ENCODE measurements around the gene ANKRD13D. TPM values are rescaled to one million over a fixed set of nuclear protein-coding genes. Genes with fewer than 3 reads are reported as not detected.
A peak's percentile ranks its signal among the peaks of the same experiment; 100 is the strongest.
"Not testable (repeated sequence)": the region's sequence is repeated elsewhere in the genome, so short reads cannot be mapped to it uniquely, and the experiment has no call there.

ANKRD13D gene
- total RNA-seq, 4 donors from 2014 or later: 7.4 to 63.7 (median 22.5) TPM

DNA sequence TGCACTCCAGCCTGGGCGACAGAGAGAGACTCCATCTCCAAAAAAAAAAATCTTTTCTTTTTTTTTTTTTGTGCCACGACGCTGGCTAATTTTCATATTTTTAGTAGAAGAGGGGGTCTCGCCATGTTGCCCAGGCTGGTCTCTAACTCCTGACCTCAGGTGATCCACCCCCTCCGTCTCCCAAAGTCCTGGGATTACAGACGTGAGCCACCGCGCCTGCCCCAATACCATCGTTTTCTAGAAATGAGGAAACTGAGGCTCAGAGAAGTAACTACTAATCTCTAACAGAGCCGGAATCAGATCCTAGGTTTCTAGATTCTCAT, 27.7 kb downstream of the ANKRD13D start:
- H3K4me1 ChIP-seq: peaks cover 0 to 6% of the 10 kb centered on the region in 2 donors
- H3K27ac ChIP-seq: peak overlapping the region; percentile 91 to 99
- no peaks in the 10 kb centered on the region for H3K27me3 ChIP-seq
- intact Hi-C loops (cut with DNase I; ENCODE audit: low total_unique reads): loop anchor here (5.0 kb wide), 1 partner anchor 50 kb away; the partner anchor contains the start of gene GRK2
- no peaks in the 10 kb centered on the region for H3K9me3 ChIP-seq
- TF ChIP-seq, protein P1, sequence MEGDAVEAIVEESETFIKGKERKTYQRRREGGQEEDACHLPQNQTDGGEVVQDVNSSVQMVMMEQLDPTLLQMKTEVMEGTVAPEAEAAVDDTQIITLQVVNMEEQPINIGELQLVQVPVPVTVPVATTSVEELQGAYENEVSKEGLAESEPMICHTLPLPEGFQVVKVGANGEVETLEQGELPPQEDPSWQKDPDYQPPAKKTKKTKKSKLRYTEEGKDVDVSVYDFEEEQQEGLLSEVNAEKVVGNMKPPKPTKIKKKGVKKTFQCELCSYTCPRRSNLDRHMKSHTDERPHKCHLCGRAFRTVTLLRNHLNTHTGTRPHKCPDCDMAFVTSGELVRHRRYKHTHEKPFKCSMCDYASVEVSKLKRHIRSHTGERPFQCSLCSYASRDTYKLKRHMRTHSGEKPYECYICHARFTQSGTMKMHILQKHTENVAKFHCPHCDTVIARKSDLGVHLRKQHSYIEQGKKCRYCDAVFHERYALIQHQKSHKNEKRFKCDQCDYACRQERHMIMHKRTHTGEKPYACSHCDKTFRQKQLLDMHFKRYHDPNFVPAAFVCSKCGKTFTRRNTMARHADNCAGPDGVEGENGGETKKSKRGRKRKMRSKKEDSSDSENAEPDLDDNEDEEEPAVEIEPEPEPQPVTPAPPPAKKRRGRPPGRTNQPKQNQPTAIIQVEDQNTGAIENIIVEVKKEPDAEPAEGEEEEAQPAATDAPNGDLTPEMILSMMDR (IDR thresholded peaks at IDR 0.05): no peak
- TF ChIP-seq POLR2A (IDR thresholded peaks at IDR 0.05): no peak
- H3K36me3 ChIP-seq: no peaks in the 10 kb centered on the region
- DNase-seq: no peak
- peak overlapping the region; percentile 57 to 89 for H3K4me3 ChIP-seq

DNA sequence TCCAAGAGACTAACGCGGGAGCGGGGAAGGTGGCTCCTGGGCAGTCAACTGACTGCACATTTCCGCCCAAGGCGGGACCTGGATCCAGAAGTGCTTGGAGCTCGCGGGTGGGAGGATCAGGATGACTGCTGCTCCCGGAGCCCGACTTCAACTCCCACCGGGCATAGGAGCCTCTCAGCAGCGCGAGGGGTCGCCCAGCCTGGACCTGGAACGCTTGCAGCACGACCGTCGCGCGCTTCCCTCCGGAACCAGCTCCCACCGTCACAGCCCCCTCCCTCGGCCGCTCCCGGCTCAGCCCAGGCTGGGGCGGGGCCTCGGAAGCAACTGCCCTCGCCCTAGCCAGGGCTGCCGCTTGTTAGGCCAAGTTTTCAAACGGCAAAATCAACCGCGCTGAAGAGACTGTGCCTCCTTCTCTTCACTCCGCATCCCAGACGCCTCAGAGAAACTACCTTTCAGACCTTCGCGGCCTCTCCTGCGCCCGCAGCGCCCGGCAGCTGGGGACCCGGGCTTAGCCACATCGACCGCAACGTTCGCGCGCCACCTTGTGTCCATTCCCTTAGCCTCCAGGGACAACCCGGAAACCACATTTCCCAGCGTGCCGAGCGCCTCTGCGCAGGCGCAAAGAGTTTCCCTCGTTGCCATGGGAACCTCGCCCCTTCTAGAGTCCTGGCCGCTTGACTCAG, 28.2 kb downstream of the ANKRD13D start:
- peak; percentile 9 to 51 for TF ChIP-seq POLR2A (IDR thresholded peaks at IDR 0.05)
- TF ChIP-seq, protein P1 (IDR thresholded peaks at IDR 0.05): peak; percentile 98 to 100 (median 99)
- peaks cover 0 to 6% of the 10 kb centered on the region in 2 donors for H3K4me1 ChIP-seq
- H3K27ac ChIP-seq: peak overlapping the region; percentile 91 to 99
- no peaks in the 10 kb centered on the region for H3K9me3 ChIP-seq
- H3K27me3 ChIP-seq: no peaks in the 10 kb centered on the region
- intact Hi-C loops (cut with DNase I; ENCODE audit: low total_unique reads): loop anchor here (5.0 kb wide), 1 partner anchor 50 kb away; the partner anchor contains the start of gene GRK2
- no peaks in the 10 kb centered on the region for H3K36me3 ChIP-seq
- peak; percentile 96 to 97 for DNase-seq
- H3K4me3 ChIP-seq: peak overlapping the region; percentile 57 to 89

DNA sequence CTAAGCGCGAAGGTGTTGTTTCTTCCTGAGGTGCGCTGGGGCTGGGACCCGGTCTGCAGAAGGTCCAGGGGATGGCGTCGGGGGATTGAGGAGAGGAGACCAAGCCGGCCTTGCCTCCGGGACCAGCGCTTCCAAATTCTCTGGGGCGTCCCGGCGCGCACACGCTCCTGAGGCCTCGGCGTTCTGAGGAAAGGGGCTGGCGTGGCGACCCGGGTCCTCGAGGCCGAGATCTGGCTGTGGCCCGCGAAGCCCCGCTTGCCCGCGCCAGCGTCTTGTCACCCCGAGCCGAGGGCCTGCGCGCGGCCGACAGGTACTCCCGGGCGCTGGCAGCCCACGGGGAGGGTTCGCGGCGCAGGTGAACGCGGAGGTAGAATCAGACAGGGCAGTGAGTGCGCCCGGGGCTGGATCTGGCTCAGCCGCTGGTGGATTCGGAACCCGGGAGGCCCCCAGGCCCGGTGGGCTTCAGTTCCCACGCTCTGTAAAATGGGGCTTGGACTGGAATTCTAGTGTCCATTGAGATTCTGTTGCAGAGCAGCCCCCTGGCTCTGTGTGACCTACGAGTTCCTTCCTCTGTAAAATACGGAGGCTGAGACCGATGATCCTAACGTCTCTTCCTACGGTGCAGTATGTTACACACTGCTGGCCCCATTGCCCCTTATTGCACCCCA, 28.9 kb downstream of the ANKRD13D start:
- Histone ChIP-seq H3K9me3 (no peaks in the 10 kb centered on the region), H3K4me1 (peaks cover 0 to 6% of the 10 kb centered on the region in 2 donors), H3K27ac (peak overlapping the region; percentile 91 to 99), H3K36me3 (no peaks in the 10 kb centered on the region), H3K27me3 (no peaks in the 10 kb centered on the region), H3K4me3 (peak overlapping the region; percentile 57 to 89)
- no peak for DNase-seq
- intact Hi-C loops (cut with DNase I; ENCODE audit: low total_unique reads): loop anchor here (5.0 kb wide), 1 partner anchor 51 kb away; the partner anchor contains the start of gene GRK2
- TF ChIP-seq, protein P1 (IDR thresholded peaks at IDR 0.05): no peak
- TF ChIP-seq POLR2A (IDR thresholded peaks at IDR 0.05): peak in 1 of 2 donors; percentile 6

DNA sequence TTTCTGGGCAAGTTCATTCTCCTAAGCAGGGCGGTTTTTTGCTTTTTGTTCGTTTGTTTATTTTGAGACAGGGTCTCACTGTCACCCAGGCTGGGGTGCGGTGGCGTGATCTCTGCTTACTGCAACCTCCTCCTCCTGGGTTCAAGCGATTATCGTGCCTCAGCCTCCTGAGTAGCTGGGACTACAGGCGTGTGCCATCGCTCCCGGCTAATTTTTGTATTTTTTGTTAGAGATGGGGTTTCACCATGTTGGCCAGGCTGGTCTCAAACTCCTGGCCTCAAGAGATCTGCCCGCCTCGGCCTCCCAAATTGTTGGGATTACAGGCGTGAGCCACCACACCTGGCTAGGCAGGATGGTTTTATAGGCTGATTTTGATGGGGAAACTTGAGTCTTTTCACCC, 29.8 kb downstream of the ANKRD13D start:
- peak overlapping the region; percentile 57 to 89 for H3K4me3 ChIP-seq

DNA sequence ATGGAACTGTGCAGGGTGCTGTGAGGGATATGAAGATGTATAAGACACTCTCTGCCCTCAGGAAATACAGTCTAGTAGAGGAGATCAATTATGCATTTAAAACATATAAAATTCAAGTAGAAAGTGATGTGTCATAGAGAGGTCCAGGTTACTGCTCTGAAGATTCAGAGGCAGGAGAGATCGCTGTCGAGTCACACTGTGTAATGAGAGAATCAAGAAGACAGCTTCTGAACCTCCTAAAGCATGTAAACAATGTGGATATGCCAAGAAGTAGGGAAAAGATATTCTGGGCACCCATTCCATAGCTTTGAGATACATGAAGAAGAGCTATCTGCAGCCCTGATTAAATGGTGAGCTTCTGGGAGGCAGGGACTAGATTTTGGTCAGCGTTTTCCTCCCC, 30.9 kb downstream of the ANKRD13D start:
- no peaks in the 10 kb centered on the region for H3K36me3 ChIP-seq
- no peaks in the 10 kb centered on the region for H3K27me3 ChIP-seq
- no peak overlapping the region for H3K27ac ChIP-seq
- DNase-seq: no peak
- peaks cover 0 to 6% of the 10 kb centered on the region in 2 donors for H3K4me1 ChIP-seq
- H3K4me3 ChIP-seq: no peak overlapping the region
- intact Hi-C loops (cut with DNase I; ENCODE audit: low total_unique reads): no loop called here
- no peak for TF ChIP-seq POLR2A (IDR thresholded peaks at IDR 0.05)
- TF ChIP-seq, protein P1 (IDR thresholded peaks at IDR 0.05): no peak
- H3K9me3 ChIP-seq: no peaks in the 10 kb centered on the region

More for the DNA sequence above, 29.8 kb downstream of the ANKRD13D start:
- not testable (repeated sequence) for DNase-seq, H3K27ac ChIP-seq, H3K36me3 ChIP-seq, H3K27me3 ChIP-seq, H3K4me1 ChIP-seq, H3K9me3 ChIP-seq
- intact Hi-C loops (cut with DNase I; ENCODE audit: low total_unique reads): loop anchor here (5.0 kb wide), 1 partner anchor 52 kb away; the partner anchor contains the start of gene GRK2
